Measurements from ENCODE around the gene SERPINI1.
"Not testable (repeated sequence)": the region's sequence is repeated elsewhere in the genome, so short reads cannot be mapped to it uniquely, and the experiment has no call there.

The SERPINI1 gene

DNA sequence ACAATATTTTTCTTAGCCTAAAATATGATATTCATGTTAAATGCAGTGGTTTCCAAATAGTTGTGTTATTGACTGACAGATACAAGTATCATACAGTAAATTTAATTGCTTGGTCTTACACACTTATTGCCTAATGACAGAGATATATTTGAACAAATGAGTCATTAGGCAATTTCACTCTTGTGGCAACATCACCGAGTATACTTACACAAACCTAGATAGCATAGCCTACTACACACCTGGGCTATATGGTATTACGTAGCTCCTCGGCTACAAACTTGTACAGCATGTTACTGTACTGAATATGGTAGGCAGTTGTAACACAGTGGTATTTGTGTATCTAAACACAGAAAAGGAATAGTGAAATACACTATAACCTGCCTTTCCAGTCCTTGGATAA is 50.3 kb downstream of the SERPINI1 start:
- no peak for DNase-seq (ENCODE audit: low read depth in 2 of 3, low spot score in 2 of 3)

DNA sequence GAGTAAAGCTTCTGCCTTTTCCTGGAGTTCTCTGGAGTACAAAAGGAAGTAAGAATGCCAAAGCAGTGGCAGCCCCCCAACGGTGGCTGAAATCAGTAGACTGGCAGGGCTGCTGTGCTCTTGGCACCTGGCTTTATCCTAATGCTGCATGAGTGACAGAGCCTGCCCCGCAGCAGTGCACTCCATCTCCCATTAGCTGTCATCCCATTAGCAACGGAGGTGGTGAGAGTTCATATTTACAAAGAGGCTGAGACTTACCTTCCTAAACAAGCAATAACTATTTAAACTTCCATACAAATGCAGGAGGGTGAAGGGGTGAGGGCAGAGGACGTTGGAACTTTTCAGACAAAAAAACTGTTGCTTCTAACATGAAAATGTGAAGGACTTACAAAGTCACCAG is 51.9 kb downstream of the SERPINI1 start:
- DNase-seq (ENCODE audit: low read depth in 2 of 3, low spot score in 2 of 3): no peak

- DNase-seq (ENCODE audit: low read depth in 2 of 3, low spot score in 2 of 3): no peak
Measured at GRCh38 chr3:167798443-167798842, 62.9 kb downstream of the SERPINI1 start.

DNA sequence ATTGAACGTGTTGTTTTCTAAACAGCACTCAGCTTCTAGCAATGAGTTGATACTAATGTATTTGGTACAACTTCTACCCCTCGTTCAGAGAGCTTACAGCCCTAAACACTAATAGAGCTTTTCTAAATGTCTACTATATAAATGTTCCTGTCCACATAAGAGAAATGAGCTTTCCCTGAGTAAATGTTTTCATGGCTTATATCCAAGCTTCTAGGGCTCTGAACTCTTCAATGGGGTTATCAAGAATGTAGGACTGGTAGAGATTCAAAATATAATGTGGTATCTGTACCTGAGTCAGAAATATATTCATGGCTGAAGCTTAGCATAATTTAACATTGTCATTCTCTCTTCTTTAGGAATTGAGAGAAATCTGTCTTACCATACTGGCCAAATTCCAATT is 73.4 kb downstream of the SERPINI1 start:
- no peak for DNase-seq (ENCODE audit: low read depth in 2 of 3, low spot score in 2 of 3)

DNA sequence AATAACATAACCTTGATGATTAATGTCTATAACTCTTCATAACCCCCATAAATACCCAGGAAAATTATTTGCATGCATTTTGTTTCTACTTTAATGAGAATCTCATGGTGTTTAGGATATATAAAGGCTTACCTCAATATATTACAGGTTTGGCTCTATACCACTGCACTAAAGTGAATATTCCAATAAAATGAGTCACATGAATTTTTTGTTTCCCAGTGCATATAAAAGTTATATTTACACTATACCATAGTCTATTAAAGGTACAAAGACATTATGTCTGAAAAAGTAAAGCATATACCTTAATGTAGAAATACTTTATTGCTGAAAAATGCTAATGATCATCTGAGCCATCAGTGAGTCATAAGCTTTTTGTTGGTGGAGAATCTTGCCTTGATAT is 74.7 kb downstream of the SERPINI1 start:
- DNase-seq (ENCODE audit: low read depth in 2 of 3, low spot score in 2 of 3): no peak

- DNase-seq (ENCODE audit: low read depth in 2 of 3, low spot score in 2 of 3): no peak
Measured at GRCh38 chr3:167811031-167811430, 75.5 kb downstream of the SERPINI1 start.

- DNase-seq (ENCODE audit: low read depth in 2 of 3, low spot score in 2 of 3): no peak
Measured at GRCh38 chr3:167813169-167814123, 77.9 kb downstream of the SERPINI1 start.

DNA sequence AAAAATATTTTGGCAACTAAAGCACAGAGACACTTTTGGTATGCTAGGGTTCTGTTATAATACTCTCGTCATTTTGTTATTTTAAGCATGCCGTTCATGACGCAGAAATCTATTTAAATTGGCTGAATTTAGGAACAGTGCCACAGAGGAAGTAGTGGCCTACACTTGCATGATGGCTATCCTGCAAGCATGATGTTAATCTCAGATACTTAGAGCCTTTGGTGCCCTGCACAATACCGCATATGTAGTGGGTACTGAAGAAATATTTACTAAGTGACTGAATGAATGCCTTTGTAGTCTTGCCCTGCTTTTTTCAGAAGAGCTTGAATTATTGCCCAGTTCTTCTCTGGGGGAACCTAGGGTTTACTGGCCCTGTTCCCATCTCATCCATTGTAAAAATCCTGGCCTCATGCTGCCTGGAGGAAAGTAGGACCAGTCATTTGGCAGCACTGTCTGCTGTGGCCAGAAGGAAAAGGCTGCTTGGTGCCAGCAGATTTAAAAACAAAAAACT is 79.0 kb downstream of the SERPINI1 start:
- DNase-seq (ENCODE audit: low read depth in 2 of 3, low spot score in 2 of 3): no peak

DNA sequence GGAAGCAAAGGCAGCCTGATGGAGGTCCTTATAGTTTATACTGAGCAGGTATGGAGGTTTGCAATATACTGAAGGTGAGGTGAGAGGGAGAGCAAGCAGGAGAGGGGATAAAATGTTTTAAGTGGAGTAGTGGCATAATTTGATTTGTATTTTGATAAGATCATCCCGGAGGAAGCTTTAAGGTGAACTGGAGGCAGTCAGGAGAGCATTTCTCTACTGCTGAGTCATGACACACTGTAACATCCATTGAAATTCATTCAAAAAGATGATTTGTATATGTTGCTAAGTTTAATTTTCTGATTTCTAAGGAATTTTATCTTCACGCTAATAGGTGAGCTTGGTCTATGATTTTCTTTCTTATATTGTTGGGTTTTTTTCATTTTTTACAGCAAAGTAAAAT is 81.4 kb downstream of the SERPINI1 start:
- DNase-seq (ENCODE audit: low read depth in 2 of 3, low spot score in 2 of 3): no peak

DNA sequence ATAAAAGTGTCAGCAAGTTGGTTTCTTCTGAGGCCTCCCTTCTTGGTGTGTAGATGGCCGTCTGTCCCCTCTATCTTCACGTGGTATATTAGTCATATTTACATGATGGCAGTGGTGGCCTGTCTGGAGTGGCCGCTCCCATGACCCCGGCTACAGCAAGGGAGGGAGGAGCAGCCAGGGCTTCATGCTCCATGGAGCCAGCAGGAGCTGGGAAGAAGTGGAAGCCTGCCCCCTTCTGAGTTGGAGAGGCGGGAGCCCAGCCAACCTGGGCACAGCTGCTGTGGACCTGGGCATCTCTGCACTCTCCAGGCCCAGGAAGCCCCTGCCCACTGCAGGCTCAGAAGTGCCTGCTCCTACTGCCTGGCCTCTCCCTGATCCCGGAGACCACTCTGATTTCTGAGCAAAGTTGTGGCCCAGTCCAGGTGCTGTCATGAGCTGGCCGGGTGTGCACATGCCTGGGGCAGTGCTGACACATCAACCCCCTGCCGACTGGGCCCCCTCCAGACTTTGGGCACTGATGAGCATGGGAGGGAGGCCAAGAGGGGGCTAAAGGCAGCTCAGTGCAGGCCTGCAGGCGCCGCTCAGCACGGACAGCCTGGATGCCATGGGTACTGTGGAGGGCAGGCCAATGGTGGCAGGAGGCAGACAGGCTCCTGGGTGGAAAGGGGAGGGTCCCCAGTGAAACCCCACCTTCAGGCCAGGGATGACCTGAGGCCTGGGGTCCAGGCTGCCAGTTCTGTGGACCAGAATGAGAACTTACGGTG is 84.8 kb downstream of the SERPINI1 start:
- no peak for DNase-seq (ENCODE audit: low read depth in 2 of 3, low spot score in 2 of 3)

GRCh38 chr3:167821248-167821805 is 85.8 kb downstream of the SERPINI1 start:
- DNase-seq (ENCODE audit: low read depth in 2 of 3, low spot score in 2 of 3): no peak

DNA sequence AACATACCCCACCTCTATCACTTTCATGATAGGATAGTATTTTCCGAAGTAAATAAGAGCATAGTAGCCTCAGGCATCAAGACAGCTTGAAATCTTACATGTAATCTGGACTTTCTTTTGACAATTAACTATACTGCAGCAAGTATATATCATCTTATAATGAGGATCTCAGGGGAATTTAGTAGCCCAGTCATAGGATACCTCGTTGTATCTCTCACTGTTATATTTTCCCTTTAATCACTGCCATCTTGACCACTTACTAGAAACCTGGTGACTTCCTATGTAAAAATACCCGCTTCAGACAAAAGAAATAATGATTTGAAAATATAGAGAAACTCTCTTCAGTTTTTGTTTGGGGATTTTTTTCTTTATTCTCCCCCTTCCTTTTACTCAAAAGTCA is 88.2 kb downstream of the SERPINI1 start:
- DNase-seq (ENCODE audit: low read depth in 2 of 3, low spot score in 2 of 3): no peak

DNA sequence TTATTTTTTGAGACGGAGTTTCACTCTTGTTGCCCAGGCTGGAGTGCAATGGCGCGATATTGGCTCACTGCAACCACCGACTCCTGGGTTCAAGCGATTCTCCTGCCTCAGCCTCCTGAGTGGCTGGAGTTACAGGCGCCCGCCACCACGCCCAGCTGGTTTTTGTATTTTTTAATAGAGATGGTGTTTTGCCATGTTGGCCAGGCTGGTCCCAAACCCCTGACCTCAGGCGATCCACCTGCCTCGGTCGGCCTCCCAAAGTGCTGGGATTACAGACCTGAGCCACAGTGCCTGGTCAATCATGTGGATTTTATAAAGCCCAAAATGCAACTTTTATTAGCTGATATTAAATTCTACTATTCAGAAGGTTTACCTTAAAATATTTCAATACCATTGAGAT is 92.1 kb downstream of the SERPINI1 start:
- DNase-seq (ENCODE audit: low read depth in 2 of 3, low spot score in 2 of 3): not testable (repeated sequence)

DNA sequence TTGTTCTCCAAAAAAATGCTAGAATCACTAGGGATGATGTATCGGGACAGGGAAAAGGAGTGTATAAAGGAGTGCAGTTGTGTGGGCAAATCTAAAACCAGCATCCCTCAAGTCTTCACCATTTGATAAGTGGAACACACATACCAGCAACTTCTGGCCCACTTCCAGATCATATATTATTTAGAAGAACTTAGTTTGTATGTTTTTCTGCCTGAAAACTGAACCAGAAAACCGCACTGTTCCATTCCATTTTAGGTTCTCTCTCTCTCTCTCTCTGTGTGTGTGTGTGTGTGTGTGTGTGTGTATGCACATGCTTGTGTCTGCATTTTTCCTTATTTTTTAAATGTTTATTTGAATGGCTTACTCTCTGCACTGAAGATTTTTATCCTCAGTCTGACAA is 93.5 kb downstream of the SERPINI1 start:
- DNase-seq (ENCODE audit: low read depth in 2 of 3, low spot score in 2 of 3): no peak

- no peak for DNase-seq (ENCODE audit: low read depth in 2 of 3, low spot score in 2 of 3)
Measured at GRCh38 chr3:167830007-167830406, 94.5 kb downstream of the SERPINI1 start.

DNA sequence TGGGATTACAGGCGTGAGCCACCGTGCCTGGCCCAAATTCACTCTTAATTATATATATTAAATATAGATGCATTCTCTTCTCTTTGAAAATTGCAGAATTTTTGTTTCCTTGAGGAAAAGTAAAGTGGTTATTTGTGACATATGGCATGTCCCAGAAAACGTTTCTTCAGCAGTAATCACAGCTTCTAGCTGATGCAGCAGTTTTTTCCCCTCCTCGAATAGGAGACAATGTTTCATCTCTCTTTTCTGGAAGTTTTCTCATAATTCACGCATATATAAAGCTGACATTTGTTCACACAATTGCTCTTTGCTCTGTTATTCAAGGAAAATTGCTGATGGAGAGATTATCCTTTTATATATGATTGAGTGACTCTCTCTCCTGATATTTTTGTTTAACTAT is 99.8 kb downstream of the SERPINI1 start:
- no peak for DNase-seq (ENCODE audit: low read depth in 2 of 3, low spot score in 2 of 3)

- DNase-seq (ENCODE audit: low read depth in 2 of 3, low spot score in 2 of 3): no peak
Measured at GRCh38 chr3:167835953-167836352, 100.4 kb downstream of the SERPINI1 start.

DNA sequence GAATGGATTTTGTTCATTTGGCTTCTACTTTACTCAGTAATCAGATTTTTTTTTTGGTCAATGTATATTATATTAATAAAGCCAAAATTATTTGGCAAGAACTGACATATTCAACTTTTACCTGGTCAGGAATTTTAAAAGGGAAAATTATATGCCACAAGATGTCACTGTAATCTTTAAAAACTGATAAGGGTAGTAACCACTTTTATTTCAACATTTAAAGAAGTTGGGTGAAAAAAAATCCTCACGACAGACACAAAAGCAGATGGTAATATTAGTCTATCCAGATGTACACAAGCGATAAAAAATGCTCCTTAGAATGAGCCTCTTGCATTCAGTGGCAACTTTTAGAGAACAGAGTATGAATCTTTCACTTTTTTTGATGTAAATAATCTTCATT is 101.9 kb downstream of the SERPINI1 start:
- DNase-seq (ENCODE audit: low read depth in 2 of 3, low spot score in 2 of 3): no peak

- DNase-seq (ENCODE audit: low read depth in 2 of 3, low spot score in 2 of 3): no peak
Measured at GRCh38 chr3:167839460-167840134, 104.1 kb downstream of the SERPINI1 start.

GRCh38 chr3:167840247-167840646 is 104.7 kb downstream of the SERPINI1 start:
- no peak for DNase-seq (ENCODE audit: low read depth in 2 of 3, low spot score in 2 of 3)

- no peak for DNase-seq (ENCODE audit: low read depth in 2 of 3, low spot score in 2 of 3)
Measured at GRCh38 chr3:167843481-167843880, 108.0 kb downstream of the SERPINI1 start.

Data from activated CD8-positive, alpha-beta memory T cell treated with anti-CD3 and anti-CD28 coated beads for 48 hours (primary cell).